ENCODE data around the gene TRIM3.

TRIM3 gene

DNA sequence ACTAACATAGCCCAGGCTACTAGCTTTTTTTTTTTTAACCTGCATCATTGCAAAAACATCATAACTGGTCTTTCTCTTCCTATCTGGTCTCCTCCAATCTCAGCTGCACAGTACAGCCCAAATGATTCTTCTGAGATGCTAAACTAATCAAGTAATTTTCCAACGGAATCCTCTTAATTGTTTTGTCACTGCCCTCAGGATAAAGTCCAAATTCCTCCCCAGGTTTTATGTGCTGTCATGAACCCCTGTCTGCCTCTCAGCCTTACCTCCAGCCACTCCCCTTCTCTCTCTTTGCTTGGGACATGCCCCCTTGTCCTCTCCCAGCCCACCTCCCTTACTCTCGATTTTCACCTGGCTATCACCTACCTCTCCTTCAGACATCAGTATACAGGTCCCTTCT is 67.4 kb downstream of the TRIM3 start:
- no peaks in the 10 kb centered on the region for H3K9me3 Mint-ChIP-seq
- H3K27ac Mint-ChIP-seq, result no peak overlapping the region
- H3K36me3 Mint-ChIP-seq, result peaks cover 0 to 6% of the 10 kb centered on the region in 2 donors
- peaks cover 36 to 56% of the 10 kb centered on the region in 2 donors for H3K4me1 Mint-ChIP-seq
- no peaks in the 10 kb centered on the region for H3K27me3 Mint-ChIP-seq
- no peak overlapping the region for H3K4me3 Mint-ChIP-seq
- DNase-seq, result no peak
- no peak for ATAC-seq (replicated peaks)

DNA sequence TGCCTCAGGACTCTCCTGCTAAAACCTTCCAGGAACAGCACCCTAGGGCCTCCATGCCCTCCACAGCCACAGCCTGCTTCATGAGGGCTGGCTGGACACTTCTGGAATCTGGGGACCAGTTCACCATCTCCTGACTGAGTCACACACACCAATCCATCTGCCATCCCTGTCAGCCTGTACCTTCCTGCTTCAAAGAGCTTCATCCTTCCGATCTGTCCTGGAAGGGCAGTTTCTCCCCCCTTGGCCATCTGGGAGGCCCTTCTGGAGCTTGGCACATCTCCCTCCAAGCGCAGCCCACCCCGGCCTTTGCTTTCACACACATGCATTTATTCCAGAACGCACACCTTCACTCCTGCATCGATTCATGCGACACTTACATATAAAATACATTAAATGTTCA is 67.9 kb downstream of the TRIM3 start:
- H3K9me3 Mint-ChIP-seq, result no peaks in the 10 kb centered on the region
- ATAC-seq (replicated peaks) (no peak), DNase-seq (no peak)
- H3K27me3 Mint-ChIP-seq, result no peaks in the 10 kb centered on the region
- peaks cover 40 to 61% of the 10 kb centered on the region in 2 donors for H3K4me1 Mint-ChIP-seq
- H3K27ac Mint-ChIP-seq, result no peak overlapping the region
- H3K4me3 Mint-ChIP-seq, result no peak overlapping the region
- peaks cover 0 to 7% of the 10 kb centered on the region in 2 donors for H3K36me3 Mint-ChIP-seq

DNA sequence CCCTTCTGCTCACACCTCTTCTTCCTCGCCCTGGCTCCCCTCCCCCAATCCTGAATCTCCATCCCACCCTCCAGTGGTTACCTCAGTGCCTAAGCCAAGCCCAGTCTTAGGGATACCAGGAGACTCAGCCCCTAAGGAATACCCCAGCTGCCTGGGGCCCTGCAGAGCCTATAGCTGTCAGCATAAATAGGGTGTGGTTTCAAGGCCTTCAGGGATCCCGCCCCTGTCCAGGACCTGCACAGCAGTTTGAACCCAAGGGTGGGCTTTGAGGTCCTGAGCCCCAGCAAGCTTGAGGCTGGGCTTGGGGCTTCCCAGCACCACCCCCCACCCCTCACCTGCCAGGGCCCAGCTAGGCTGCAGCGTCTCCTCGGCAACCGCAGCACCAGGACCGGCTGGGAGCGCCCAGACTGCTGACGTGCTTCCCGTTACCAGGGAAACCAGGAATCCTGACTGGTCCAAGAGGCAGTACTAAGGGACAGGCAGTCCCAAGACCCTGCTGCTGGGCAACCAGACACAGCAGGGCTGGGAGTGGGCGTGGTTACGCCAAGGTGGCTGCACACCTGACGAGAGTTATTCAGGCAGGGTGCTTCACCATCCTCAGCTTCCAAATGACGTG is 68.6 kb downstream of the TRIM3 start:
- Mint-ChIP-seq H3K9me3 (no peaks in the 10 kb centered on the region), H3K27ac (peak overlapping the region; percentile 72), H3K4me1 (peaks cover 42 to 61% of the 10 kb centered on the region in 2 donors), H3K27me3 (no peaks in the 10 kb centered on the region), H3K36me3 (peaks cover 0 to 7% of the 10 kb centered on the region in 2 donors), H3K4me3 (no peak overlapping the region)
- ATAC-seq (replicated peaks), result no peak
- DNase-seq, result no peak

DNA sequence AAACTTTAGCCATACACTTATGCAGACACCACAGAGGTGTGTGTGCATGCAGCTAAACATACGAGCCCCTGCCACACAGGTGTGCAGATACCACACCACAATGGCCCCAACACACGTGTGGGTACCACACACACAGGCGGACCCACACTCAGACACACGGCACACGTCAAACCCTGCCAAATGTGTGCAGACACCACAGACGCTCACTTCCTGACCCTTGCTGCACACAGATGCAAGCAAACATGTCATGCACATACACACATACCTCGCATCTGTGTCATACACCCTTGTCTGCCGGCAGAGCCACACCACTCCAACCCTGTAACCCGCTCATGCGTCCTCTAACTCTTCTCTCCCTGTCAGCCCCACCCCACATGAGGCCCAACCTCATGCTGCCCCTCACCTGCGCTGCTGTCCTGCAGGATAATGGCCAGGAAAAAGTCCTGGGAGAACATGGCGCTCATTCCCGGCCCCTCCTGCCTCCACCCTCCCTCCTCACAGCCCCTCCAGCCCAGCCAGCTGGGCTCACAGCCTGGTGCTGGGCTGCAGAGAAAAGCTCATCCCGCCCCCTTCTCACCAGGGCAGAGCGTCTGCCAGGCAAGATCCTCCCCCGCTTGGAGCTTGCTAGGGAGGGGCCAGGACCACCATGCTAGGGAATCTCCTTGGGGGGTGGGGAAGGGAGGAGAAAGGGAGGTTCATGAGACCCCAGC is 69.2 kb downstream of the TRIM3 start:
- Mint-ChIP-seq H3K36me3 (peaks cover 1 to 5% of the 10 kb centered on the region in 2 donors), H3K4me3 (no peak overlapping the region)
- ATAC-seq (replicated peaks), result no peak

DNA sequence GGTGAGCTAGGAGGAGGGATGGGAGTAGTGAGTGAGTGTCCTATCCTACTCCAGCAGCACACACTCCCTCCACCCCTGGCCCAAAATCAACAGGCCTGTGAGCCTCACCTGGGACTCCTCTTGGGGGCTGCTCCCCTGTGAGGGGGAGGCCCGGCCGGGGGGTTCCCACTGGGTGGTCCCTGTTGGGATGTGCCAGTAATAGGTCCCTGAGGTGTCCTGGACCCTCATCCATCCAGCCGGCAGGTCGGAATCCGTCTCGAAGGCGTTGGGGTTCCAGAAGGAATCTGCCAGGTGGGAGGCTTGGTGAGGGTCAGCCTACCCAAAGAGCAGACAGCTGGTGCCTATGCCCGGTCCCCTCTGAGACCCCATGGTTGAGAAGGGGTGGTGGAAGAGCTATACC is 70.2 kb downstream of the TRIM3 start:
- Mint-ChIP-seq H3K27me3 (no peaks in the 10 kb centered on the region), H3K4me1 (peaks cover 42 to 61% of the 10 kb centered on the region in 2 donors), H3K4me3 (no peak overlapping the region), H3K27ac (no peak overlapping the region), H3K36me3 (peaks cover 8% of the 10 kb centered on the region in 2 donors), H3K9me3 (no peaks in the 10 kb centered on the region)
- DNase-seq (no peak), ATAC-seq (replicated peaks) (no peak)

More for the DNA sequence above, 69.2 kb downstream of the TRIM3 start:
- Mint-ChIP-seq H3K27me3 (no peaks in the 10 kb centered on the region), H3K9me3 (no peaks in the 10 kb centered on the region), H3K4me1 (peaks cover 42 to 61% of the 10 kb centered on the region in 2 donors), H3K27ac (peak overlapping the region; percentile 72)
- DNase-seq, result no peak

DNA sequence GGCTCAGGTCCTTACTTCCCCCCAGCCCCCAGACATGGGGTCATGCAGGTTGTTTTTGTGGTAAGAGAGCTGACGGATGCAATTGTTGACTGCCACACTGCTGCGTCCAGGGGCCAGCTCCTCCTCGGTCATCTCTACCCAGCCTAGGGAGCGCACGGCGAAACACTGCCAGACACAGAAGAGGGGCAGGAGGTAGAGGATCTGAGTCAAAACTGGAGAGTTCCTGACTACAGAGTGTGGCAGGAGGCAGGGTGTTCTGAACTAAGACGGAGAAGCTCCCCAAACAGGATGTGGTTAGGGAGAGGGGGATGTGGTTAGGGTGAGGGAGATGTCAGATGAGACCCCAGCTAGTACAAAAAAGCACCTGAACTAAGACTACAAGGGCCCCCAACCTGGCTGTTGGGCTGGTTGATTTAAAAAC is 71.2 kb downstream of the TRIM3 start:
- no peaks in the 10 kb centered on the region for H3K9me3 Mint-ChIP-seq
- peak overlapping the region; percentile 92 for H3K27ac Mint-ChIP-seq
- peaks cover 7 to 8% of the 10 kb centered on the region in 2 donors for H3K36me3 Mint-ChIP-seq
- peak; percentile 96 for ATAC-seq (replicated peaks)
- H3K4me3 Mint-ChIP-seq, result peak overlapping the region; percentile 70 to 79
- DNase-seq, result peak; percentile 64
- no peaks in the 10 kb centered on the region for H3K27me3 Mint-ChIP-seq
- peaks cover 42 to 61% of the 10 kb centered on the region in 2 donors for H3K4me1 Mint-ChIP-seq

DNA sequence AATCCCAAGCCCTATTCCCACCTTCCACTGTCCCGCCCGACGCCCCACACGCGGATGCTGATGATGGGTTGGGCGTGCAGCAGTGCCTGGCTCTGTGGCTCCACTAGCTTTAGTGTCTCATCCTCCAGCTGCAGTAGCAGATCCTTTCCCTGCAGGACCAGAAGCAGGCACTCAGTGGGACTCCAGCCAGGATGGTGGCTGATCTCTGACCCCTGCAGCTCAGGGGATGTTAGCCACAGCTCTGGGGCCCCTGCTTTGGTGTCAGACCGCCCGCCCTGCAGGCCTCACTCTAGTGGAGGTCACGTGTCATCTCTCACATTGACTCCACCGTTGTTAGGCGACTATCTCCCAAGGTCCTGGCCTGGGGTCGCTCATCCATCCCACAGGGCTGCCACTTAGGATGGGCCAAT is 71.7 kb downstream of the TRIM3 start:
- peak overlapping the region; percentile 70 to 79 for H3K4me3 Mint-ChIP-seq
- peaks cover 40 to 57% of the 10 kb centered on the region in 2 donors for H3K4me1 Mint-ChIP-seq
- H3K9me3 Mint-ChIP-seq, result no peaks in the 10 kb centered on the region
- peak; percentile 19 to 41 for ATAC-seq (replicated peaks)
- peak overlapping the region; percentile 92 for H3K27ac Mint-ChIP-seq
- no peaks in the 10 kb centered on the region for H3K27me3 Mint-ChIP-seq
- DNase-seq, result no peak
- H3K36me3 Mint-ChIP-seq, result peaks cover 7 to 8% of the 10 kb centered on the region in 2 donors

DNA sequence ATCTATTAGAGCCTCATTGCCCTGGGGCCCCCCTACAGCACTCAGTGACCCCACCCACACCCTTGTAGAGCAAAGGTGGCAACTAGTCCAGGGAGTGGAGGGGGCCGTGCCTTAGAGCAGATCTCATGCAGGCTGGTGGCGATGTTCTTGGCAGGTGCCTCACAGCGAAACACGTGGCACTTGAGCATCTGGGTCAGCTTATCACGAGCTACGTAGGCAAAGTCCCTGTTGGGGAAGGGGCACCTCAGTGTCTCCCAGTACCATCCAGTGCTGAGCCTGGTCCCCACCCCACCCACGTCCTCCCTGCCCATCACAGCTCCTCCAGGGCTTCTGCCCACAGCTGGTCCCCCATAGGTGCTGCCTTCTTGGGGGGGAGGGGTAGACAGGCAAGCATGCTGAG is 72.3 kb downstream of the TRIM3 start:
- Mint-ChIP-seq H3K4me1 (peaks cover 35 to 51% of the 10 kb centered on the region in 2 donors), H3K36me3 (peaks cover 8% of the 10 kb centered on the region in 2 donors), H3K27me3 (no peaks in the 10 kb centered on the region), H3K4me3 (no peak overlapping the region), H3K9me3 (no peaks in the 10 kb centered on the region), H3K27ac (no peak overlapping the region)
- DNase-seq (no peak), ATAC-seq (replicated peaks) (no peak)

DNA sequence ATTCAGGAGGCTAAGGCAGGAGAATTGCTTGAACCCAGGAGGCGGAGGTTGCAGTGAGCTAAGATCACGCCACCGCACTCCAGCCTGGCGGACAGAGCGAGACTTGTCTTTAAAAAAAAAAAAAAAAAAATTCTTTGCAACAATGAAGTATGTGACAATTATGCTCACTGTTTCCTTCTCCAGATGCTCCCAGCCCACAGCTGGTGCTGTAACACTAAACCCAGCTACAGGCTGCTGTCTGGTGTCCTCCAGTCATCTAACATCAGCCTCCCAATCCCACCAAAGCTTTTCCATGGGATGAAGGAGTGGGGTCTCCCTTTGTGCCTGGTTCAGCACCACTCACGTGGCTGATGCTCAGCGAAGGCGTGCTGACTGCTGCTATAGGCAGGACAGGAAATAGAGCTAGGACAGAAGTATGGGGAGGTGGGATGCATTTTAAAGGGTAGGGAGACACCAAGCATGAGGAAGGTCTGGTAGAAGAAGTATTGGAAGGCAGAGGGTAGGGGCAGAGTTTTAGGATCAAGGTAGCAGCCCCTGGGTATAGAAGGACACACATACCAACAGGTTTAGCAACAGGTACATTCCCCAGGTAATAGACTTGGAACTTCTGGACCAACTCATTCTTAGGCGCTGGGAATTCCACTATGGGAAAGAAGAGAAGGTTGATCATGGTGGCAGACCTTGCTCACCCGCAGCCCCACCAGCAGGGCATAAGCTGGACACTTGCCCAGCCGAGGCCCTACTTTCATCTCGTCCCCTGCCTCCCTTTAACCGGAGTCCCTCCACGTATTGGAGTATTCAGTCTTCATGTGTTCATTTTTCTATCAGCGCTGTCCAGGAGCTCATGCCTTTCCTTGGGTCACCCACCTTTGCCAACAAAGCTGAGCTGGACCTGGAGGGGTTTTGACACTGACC is 73.1 kb downstream of the TRIM3 start:
- H3K36me3 Mint-ChIP-seq, result peaks cover 12 to 14% of the 10 kb centered on the region in 2 donors
- ATAC-seq (replicated peaks) (no peak), DNase-seq (no peak)
- no peaks in the 10 kb centered on the region for H3K27me3 Mint-ChIP-seq
- peaks cover 33 to 43% of the 10 kb centered on the region in 2 donors for H3K4me1 Mint-ChIP-seq
- H3K27ac Mint-ChIP-seq, result no peak overlapping the region
- H3K4me3 Mint-ChIP-seq, result no peak overlapping the region
- no peaks in the 10 kb centered on the region for H3K9me3 Mint-ChIP-seq
